WTC11 (cell line): ENCODE results near the gene EXOC4. TPM values are rescaled to one million over a fixed set of nuclear protein-coding genes. Genes with fewer than 3 reads are reported as not detected.

Experiments used
- ATAC-seq: fragments of 200-7000 bp; cut with Tn5 transposase; 2 replicates; pipeline ENCODE4 v1.10.0; 2021; ENCODE audit warnings: mild to moderate bottlenecking, moderate library complexity
- CTCF ChIA-PET: fragments of 300-600 bp; sonication (Branson Sonifier 250); formaldehyde crosslinking; loops from one replicate; lab custom pipeline; 2021; ENCODE audit warnings: antibody characterized with exemption; lab: Charles Lee
- POLR2A ChIA-PET: fragments of 350-600 bp; sonication (Branson Sonifier 250); formaldehyde crosslinking; loops from one replicate; lab custom pipeline; 2021; ENCODE audit warnings: antibody characterized with exemption; lab: Charles Lee
- DNase-seq: peaks from one replicate; pipeline ENCODE4 v3.0.0; 2021; ENCODE audit warnings: low spot score
- H3K27ac Mint-ChIP-seq: 2 replicates; pipeline ENCODE4 v1.8.0; 2021; ENCODE audit warnings: mixed read lengths
- H3K27me3 Mint-ChIP-seq: 2 replicates; pipeline ENCODE4 v1.8.0; 2021; ENCODE audit warnings: low read depth, mild to moderate bottlenecking, moderate library complexity, mixed read lengths
- H3K36me3 Mint-ChIP-seq: 2 replicates; pipeline ENCODE4 v1.8.0; 2021; ENCODE audit warnings: mixed read lengths
- H3K4me1 Mint-ChIP-seq: 2 replicates; pipeline ENCODE4 v1.8.0; 2022; ENCODE audit warnings: mixed read lengths
- H3K4me3 Mint-ChIP-seq: 2 replicates; pipeline ENCODE4 v1.8.0; 2021; ENCODE audit warnings: mild to moderate bottlenecking, moderate library complexity, mixed read lengths
- H3K9me3 Mint-ChIP-seq: 2 replicates; pipeline ENCODE4 v1.8.0; 2021; ENCODE audit warnings: mixed read lengths
- ARID4B ChIP-seq: sonication (generic); formaldehyde crosslinking; IDR thresholded peaks from 2 replicates; pipeline ENCODE4 v1.8.0; 2023; ENCODE audit warnings: missing genetic modification reagents, mild to moderate bottlenecking, borderline replicate concordance
- CREM ChIP-seq: sonication (generic); formaldehyde crosslinking; IDR thresholded peaks from 2 replicates; pipeline ENCODE4 v1.8.1; 2022; ENCODE audit warnings: mild to moderate bottlenecking, missing genetic modification reagents, moderate library complexity
- CTCF ChIP-seq: fragments of 200-600 bp; IDR thresholded peaks from 2 replicates; pipeline ENCODE4 v1.8.0; 2022; ENCODE audit warnings: antibody characterized with exemption
- E2F5 ChIP-seq: sonication (generic); formaldehyde crosslinking; IDR thresholded peaks from 2 replicates; pipeline ENCODE4 v1.8.1; 2022; ENCODE audit warnings: mild to moderate bottlenecking, moderate library complexity, missing genetic modification reagents
- ELF4 ChIP-seq: sonication (generic); formaldehyde crosslinking; IDR thresholded peaks from 2 replicates; pipeline ENCODE4 v1.8.1; 2022; ENCODE audit warnings: low read depth, mild to moderate bottlenecking, moderate library complexity, missing genetic modification reagents
- EMX1 ChIP-seq: fragments of 250-450 bp; sonication (Bioruptor Pico); IDR thresholded peaks from 2 replicates; pipeline ENCODE4 v1.8.0; 2021; ENCODE audit warnings: mild to moderate bottlenecking
- ETV6 ChIP-seq: sonication (generic); formaldehyde crosslinking; IDR thresholded peaks from 2 replicates; pipeline ENCODE4 v1.8.1; 2022; ENCODE audit warnings: mild to moderate bottlenecking, missing genetic modification reagents
- FOXK1 ChIP-seq: sonication (generic); formaldehyde crosslinking; IDR thresholded peaks from 2 replicates; pipeline ENCODE4 v1.8.0; 2022; ENCODE audit warnings: mild to moderate bottlenecking, moderate library complexity, missing genetic modification reagents
- GTF2I ChIP-seq: fragments of 250-450 bp; sonication (Bioruptor Pico); conservative IDR thresholded peaks from 2 replicates; pipeline ENCODE4 v1.4.0; 2021; ENCODE audit warnings: mild to moderate bottlenecking
- JAZF1 ChIP-seq: fragments of 250-450 bp; sonication (Bioruptor Pico); IDR thresholded peaks from 2 replicates; pipeline ENCODE4 v1.9.0; 2021; ENCODE audit warnings: moderate library complexity, mild to moderate bottlenecking, inconsistent platforms
- MXD4 ChIP-seq: fragments of 250-450 bp; sonication (Bioruptor Pico); IDR thresholded peaks from 2 replicates; pipeline ENCODE4 v1.8.0; 2021; ENCODE audit warnings: mild to moderate bottlenecking, moderate library complexity, borderline replicate concordance
- NFYB ChIP-seq: sonication (generic); formaldehyde crosslinking; conservative IDR thresholded peaks from 2 replicates; pipeline ENCODE4 v1.8.0; 2022; ENCODE audit warnings: low read depth, missing genetic modification reagents
- NR2C2 ChIP-seq: sonication (generic); formaldehyde crosslinking; IDR thresholded peaks from 2 replicates; pipeline ENCODE4 v1.8.0; 2022; ENCODE audit warnings: mild to moderate bottlenecking, missing genetic modification reagents
- PRDM15 ChIP-seq: sonication (generic); formaldehyde crosslinking; IDR thresholded peaks from 2 replicates; pipeline ENCODE4 v1.8.0; 2022; ENCODE audit warnings: missing genetic modification reagents
- SMAD4 ChIP-seq: sonication (generic); formaldehyde crosslinking; IDR thresholded peaks from 2 replicates; pipeline ENCODE4 v1.8.0; 2022; ENCODE audit warnings: mild to moderate bottlenecking, missing genetic modification reagents
- ZNF232 ChIP-seq: sonication (generic); formaldehyde crosslinking; IDR thresholded peaks from 2 replicates; pipeline ENCODE4 v1.8.0; 2022; ENCODE audit warnings: mild to moderate bottlenecking, missing genetic modification reagents
- ZNF425 ChIP-seq: fragments of 250-450 bp; sonication (Bioruptor Pico); conservative IDR thresholded peaks from 2 replicates; pipeline ENCODE4 v1.9.0; 2021; ENCODE audit warnings: mild to moderate bottlenecking
- ZSCAN18 ChIP-seq: fragments of 250-450 bp; sonication (Bioruptor Pico); IDR thresholded peaks from 2 replicates; pipeline ENCODE4 v2.1.2; 2022; ENCODE audit warnings: mild to moderate bottlenecking, moderate library complexity
- total RNA-seq: library from RNA; stranded (reverse); gene quantifications from 3 replicates; pipeline ENCODE4 v1.2.3, GENCODE V29; 2021

EXOC4 gene
- total RNA-seq, 1 experiment from 2014 or later, result 62.0 TPM

- no peak for DNase-seq
- POLR2A ChIA-PET, result no interaction called here
- ATAC-seq, result no peak
- H3K27me3 Mint-ChIP-seq, result no peaks in the 10 kb centered on the region
- H3K4me1 Mint-ChIP-seq, result peaks cover 15% of the 10 kb centered on the region
- no peak for TF ChIP-seq MXD4 (CRISPR knock-in tag)
- no peak for TF ChIP-seq ETV6 (CRISPR knock-in tag)
- no peak for TF ChIP-seq ZNF425 (CRISPR knock-in tag)
- TF ChIP-seq GTF2I (CRISPR knock-in tag), result no peak
- TF ChIP-seq NFYB, result no peak
- no peak for TF ChIP-seq ZSCAN18 (CRISPR knock-in tag)
- TF ChIP-seq ARID4B (CRISPR knock-in tag), result no peak
- TF ChIP-seq ELF4 (CRISPR knock-in tag), result no peak
- no peak for TF ChIP-seq CTCF
- no peak for TF ChIP-seq CREM (CRISPR knock-in tag)
- no peak for TF ChIP-seq E2F5 (CRISPR knock-in tag)
- TF ChIP-seq ZNF232, result no peak
- no peak for TF ChIP-seq FOXK1 (CRISPR knock-in tag)
- no peak for TF ChIP-seq EMX1 (CRISPR knock-in tag)
- no peak for TF ChIP-seq SMAD4 (CRISPR knock-in tag)
- no peak for TF ChIP-seq JAZF1
- no peak for TF ChIP-seq PRDM15 (CRISPR knock-in tag)
- TF ChIP-seq NR2C2, result no peak
- TF ChIP-seq, all 79 proteins: peak for 0
- H3K9me3 Mint-ChIP-seq, result peaks cover 11% of the 10 kb centered on the region
- peaks cover 7% of the 10 kb centered on the region for H3K36me3 Mint-ChIP-seq
- no peak overlapping the region for H3K27ac Mint-ChIP-seq
- H3K4me3 Mint-ChIP-seq, result no peak overlapping the region
- CTCF ChIA-PET, result no interaction called here
Observed at GRCh38 chr7:133514551-133514950, 261.7 kb downstream of the EXOC4 start.
